Kidney capillary endothelial cell (primary cell): ENCODE results near the gene RET.

ENCODE experiments used
- DNase-seq: peaks from one replicate; pipeline ENCODE4 v3.0.0-alpha.2; 2018; ENCODE audit warnings: low spot score

The RET gene

GRCh38 chr10:43108951-43109350 is 32.1 kb downstream of the RET start:
- no peak for DNase-seq

DNA sequence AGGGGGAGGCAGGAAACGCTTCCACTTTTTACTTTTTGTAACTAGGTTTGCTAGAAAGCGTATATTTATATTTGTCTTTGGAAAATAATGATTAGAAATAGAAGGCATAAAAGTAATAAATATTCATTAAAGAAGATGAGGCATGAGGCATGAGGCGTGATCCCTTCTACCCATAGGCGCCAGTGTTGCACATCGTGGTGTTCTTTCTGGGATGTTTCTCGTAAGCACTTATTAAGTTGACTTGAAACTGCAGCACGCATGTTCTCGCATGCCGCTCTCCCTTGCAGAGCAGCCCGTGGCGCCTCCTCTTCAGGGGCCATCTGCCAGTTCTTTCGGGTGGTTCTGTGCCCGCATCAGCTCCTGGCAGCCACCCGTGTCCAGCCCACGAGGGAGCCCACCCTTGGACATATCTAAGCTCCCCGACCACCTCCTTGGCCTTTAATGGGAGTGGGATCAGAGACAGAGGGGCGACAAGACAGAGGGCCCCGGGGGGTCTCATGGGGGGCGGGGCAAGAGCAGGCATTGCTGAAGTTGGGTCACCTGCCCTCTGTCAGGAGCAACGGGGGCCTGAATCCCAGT is 32.9 kb downstream of the RET start:
- DNase-seq = no peak

GRCh38 chr10:43110338-43111071 is 33.6 kb downstream of the RET start:
- DNase-seq = no peak

DNA sequence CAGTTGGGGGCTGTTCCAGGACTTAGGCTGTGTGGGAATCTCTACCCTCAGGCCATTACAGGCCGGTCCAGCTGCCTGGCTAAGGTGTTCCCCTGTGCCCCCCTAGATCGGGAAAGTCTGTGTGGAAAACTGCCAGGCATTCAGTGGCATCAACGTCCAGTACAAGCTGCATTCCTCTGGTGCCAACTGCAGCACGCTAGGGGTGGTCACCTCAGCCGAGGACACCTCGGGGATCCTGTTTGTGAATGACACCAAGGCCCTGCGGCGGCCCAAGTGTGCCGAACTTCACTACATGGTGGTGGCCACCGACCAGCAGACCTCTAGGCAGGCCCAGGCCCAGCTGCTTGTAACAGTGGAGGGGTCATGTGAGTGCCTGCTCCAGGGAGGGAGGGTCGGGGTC is 34.2 kb downstream of the RET start:
- DNase-seq = no peak

DNA sequence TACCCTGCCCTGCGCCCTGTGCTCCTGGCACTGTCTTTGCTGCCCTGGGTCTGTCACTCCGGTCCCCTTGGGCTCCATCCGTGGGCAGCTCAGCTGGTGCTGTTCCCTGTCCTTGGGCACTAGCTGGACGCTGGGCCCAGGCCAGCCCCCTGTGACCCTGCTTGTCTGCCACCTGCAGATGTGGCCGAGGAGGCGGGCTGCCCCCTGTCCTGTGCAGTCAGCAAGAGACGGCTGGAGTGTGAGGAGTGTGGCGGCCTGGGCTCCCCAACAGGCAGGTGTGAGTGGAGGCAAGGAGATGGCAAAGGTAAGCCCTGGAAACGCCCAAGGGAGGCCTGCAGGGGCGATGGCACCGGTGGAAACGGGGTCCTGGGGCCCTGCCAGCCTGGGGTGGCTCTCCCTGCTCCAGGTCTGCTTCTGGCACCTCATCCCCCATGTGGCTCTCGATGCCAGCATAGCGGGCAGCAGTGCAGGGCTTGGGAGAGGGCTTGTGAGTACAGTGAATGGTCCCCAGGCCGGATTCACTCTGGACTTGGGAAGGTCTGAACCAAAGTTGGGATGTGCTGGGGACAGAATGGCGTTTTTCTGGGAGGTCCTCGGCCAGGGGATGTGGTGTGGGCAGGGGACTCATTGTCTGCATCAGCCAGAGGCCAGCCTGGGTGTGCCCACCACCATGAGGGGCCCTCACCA is 35.2 kb downstream of the RET start:
- no peak for DNase-seq

DNA sequence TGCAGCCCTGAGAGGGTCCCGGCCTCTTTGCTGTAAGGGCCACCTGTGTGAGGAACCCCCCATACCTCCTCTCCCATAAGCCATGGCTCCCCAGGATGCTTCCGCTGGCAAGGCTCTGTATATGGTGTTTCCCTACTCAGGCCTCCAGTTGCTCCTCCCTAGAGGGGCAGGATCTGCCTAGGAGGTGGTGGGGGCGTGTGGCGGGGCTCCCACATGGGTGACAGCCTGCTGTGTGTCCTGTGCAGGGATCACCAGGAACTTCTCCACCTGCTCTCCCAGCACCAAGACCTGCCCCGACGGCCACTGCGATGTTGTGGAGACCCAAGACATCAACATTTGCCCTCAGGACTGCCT is 35.7 kb downstream of the RET start:
- DNase-seq = no peak

DNA sequence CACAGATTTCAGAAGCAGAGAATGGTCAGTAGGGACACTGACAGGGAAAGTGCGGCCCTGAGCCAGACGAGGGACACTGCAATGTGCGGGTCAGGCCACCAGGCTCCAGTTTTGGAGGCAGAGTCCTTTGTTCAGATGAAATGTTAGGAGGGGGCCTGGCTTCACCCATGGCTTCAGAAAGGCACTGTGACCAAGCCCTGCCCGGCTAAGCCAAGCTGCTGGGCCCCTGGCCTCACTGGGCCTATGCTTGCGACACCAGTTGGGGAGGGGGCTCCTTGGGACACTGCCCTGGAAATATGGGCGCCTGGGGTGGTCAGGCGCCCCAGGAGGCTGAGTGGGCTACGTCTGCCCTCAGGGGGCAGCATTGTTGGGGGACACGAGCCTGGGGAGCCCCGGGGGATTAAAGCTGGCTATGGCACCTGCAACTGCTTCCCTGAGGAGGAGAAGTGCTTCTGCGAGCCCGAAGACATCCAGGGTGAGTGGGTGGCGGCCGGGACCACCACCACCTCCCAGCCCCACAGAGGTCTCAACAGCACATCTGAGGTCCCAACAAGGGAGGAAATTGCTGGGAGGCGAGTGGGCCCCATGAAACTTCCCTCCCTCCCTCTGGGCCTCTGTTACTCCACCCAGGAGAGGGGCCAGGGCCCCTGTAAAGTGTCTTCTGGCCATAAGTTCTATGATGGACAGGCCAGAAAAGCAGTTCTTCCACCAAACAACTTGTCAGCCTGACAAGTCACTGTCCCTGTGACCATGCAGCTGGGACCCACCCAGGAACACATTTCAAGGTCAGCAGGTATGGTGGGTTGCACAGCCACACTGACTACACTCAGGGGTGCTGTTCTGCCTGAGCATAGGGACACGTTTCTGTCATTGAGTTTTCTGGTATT is 36.6 kb downstream of the RET start:
- no peak for DNase-seq

DNA sequence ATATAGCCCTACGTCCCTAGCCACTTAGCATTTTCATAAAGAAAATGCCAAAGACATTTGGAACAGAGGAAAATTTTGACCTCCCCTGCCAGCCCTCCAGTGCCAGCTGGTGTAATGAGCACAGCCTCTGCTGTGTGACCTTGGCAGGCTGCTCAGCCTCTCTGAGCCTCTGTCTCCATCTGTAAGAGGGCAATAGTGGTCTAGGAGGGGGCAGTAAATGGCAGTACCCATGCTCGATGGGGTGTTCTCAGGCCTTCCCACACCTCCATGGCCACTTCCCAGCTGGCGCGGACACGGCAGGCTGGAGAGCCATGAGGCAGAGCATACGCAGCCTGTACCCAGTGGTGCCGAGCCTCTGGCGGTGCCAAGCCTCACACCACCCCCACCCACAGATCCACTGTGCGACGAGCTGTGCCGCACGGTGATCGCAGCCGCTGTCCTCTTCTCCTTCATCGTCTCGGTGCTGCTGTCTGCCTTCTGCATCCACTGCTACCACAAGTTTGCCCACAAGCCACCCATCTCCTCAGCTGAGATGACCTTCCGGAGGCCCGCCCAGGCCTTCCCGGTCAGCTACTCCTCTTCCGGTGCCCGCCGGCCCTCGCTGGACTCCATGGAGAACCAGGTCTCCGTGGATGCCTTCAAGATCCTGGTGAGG is 37.3 kb downstream of the RET start:
- no peak for DNase-seq

DNA sequence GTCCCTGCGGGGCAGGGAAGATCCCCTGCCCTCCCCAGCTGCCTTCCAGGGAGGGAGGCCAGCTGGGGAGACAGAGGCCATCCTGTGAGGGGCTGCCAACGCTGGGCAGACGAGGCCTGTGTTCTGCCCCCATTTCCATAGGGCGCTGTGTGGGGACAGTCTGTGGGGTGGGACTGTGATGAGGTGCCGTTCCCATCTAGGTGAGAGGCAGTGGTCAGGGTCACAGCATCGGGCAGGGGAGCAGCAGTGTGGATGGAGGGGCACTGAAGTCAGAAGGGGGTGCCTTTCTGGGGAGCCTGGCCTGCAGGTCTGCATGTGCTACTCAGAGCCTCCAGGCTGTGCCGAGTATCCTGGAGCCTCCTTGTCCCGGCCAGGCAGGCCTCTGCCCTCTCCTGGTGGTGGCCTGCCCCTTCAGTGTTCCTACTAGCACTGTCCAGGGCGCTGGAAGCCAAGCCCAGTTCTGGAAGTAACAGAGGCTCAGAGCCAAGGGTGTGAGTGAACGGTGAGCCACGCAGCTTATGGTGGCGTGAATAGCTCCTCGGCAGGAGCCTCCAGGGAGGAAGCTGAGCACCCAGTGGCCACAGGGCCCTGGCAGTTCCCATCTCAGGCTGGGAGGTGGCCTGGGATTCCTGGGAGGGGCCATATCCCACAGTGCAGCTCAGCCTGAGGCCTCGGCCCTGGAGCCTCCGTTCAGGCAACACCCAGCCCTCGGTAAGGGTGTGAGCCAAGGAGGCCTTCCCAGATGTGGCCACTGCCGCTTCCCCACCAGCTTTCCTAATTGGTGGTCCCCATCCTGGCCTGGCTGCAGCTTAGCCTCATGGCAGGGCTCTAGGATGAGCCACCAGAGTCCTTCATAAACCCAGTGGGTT is 38.1 kb downstream of the RET start:
- DNase-seq = no peak

- no peak for DNase-seq
Observed at GRCh38 chr10:43115881-43116595, 39.2 kb downstream of the RET start.

DNA sequence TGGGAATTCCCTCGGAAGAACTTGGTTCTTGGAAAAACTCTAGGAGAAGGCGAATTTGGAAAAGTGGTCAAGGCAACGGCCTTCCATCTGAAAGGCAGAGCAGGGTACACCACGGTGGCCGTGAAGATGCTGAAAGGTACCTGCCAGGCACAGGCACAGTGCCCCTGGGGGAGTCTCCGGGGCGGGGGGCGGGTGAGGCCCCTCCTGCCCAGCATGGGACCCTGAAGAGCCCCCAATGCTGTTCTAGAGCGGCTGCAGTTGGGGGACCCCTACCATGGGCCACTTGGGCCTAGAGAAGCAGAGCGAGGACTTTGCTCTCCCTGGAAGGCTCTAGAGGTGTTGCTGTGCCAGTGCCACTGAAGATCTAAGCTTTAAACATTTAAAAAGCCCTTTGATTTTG is 39.7 kb downstream of the RET start:
- no peak for DNase-seq

- no peak for DNase-seq
Observed at GRCh38 chr10:43117031-43117776, 40.3 kb downstream of the RET start.

- no peak for DNase-seq
Observed at GRCh38 chr10:43117777-43118583, 41.1 kb downstream of the RET start.

DNA sequence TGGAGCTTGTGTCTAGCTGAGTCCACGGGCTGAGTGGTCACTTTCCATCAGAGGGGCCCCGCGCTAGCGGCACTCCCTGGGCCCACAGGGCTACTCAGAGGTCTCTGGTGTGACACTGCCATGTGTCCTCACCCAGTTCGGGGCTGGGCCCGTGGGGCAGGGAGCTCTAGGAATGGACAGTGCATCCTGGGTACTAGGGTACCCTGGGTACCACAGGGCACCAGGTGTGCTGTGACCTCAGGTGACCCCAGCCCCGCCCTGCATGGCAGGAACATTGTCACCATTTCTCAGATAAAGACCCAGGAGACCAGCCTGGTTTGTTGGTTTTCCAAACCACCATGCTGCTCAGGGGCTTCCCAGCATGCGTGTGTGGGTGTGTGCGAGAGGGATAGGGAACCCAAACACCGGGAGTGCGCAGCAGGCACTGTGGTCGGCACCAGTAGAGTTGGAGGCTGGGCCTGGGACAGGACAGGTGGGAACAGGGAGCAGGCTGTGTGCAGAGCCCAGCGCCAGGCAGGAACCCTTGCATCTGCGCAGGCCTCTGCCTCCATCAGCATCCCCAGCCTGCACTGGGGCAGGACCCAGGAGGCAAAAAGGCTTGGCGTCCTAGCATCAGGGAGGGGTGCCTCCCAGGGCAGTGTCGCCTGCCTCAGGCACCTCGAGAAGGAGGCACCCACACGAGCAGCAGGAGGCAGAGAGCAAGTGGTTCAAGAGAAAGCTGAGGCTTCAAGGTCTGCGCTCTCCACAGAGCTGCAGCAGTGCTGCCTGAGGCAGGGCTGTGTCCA is 42.0 kb downstream of the RET start:
- no peak for DNase-seq

DNA sequence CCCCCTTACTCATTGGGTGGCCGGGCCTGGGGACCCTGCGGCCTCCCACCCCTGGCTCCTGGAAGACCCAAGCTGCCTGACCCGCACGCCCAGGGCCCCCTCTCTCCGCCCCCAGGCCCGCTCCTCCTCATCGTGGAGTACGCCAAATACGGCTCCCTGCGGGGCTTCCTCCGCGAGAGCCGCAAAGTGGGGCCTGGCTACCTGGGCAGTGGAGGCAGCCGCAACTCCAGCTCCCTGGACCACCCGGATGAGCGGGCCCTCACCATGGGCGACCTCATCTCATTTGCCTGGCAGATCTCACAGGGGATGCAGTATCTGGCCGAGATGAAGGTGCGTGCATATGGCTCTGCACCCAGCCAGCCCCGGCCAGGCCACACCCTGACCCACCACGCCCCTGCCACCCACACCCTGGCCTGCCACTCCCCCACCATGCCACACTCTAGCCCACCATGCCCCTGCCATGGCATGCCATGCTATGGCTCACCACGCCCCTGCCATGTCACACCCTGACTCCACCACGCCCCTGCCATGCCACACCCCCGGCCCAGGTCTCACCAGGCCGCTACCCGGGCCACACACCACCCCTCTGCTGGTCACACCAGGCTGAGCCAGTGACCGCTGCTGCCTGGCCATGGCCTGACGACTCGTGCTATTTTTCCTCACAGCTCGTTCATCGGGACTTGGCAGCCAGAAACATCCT is 42.7 kb downstream of the RET start:
- no peak for DNase-seq

DNA sequence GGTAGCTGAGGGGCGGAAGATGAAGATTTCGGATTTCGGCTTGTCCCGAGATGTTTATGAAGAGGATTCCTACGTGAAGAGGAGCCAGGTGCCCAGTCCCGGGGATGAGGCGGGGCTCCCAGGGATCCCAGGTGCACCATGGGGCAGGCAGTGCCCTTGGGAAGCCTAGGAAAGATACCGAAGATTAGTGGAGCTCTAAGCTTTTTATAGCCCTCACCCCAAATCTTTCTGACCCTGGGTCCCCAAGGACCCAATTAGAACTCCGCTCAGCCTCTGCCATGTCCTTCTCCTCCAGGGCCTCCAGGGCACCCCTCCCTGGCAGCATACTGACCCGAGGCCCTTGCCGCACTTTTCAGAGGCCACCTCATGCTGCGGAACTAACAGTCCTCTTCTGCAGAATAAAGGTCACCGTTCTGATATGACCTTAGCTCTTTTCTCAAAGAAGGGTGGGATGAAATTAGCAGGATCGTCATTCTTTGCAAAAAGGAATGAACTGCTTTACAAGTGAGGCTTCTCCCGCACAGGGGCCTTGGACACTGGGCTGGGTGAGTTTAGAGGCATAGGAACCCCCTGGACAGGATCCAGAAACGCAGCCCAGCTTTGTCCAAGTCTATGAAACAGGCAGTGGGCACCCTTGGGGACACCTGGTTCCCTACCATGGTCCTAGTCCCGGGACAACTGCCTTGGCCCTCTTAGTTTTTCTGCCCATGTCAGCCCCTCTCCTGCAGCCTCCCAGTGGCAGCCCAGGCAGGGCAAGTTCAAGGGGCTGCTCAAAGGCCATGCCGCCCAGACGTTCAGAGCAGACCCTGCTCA is 43.5 kb downstream of the RET start:
- no peak for DNase-seq

DNA sequence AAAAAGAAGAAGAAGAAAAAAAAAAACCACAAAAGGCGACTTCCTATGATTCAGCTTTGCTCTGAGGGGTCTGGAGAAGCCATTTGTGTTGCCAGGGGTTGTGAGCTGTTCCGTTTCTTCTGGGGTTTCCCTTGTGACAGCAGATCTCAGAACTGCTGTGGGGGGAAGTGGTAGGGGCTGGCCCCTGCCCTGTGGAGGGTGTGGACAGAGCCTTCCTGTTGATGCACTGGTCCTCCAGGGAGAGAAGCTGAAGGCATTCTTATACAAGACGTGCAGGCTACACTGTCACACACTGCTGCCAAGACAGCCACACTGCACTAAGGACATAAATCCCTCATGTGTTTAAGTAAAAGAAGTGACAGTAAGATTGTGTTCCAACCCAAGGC is 44.1 kb downstream of the RET start:
- DNase-seq = no peak
